Adrenal gland (tissue), 12 donors: Measurements from ENCODE around the gene SNX32. TPM values are rescaled to one million over a fixed set of nuclear protein-coding genes. Genes with fewer than 3 reads are reported as not detected.

ENCODE experiments used
- polyA plus RNA-seq, 3 donors: library from polyadenylated mRNA; stranded (reverse); fragments of 200-250 nt in 2 of 3; fragments of 350-450 nt in 1 of 3; fragmentation: Illumina TruSeq in 1 of 3; extraction: RNeasy Lipid Tissue Mini Kit (QIAGEN cat#74804) in 1 of 3; gene quantifications; one replicate each; pipeline ENCODE4 v1.2.3, GENCODE V29; 2013 to 2014
- total RNA-seq, 9 donors: library from RNA; depleted of rRNA in 4 of 9; stranded (reverse); fragments of >200 nt in 4 of 9; fragments of 120-200 nt in 1 of 9; fragmentation: NEBNext Ultra II Directional in 1 of 9; extraction: Animal tissue kit (Norgen Biotek cat#: 25700) in 1 of 9; gene quantifications; one replicate each; pipeline versions ENCODE4 v1.1.0 to v1.2.4, GENCODE V29; 2013 to 2023
- donor health status: healthy with polysubstance abuse.
- donor health status: Bipolar disorder and iron deficiency.
- donor health status: DM: yes; HTN: yes; CAD: no.
- donor health status: DM: no; HTN: no; CAD: no.
- donor health status: DM: no; HTN: no; CAD: no.
- donor health status: DM: yes; HTN: yes; CAD: no.

The SNX32 gene
- total and polyA plus RNA-seq, 12 donors: 0.11 to 1.2 (median 0.50) TPM; not detected in 3

Other genes starting within 250 kb of the SNX32 start
- 1 to 10 TPM in 1 of 9 donors, under 1 TPM in 4, not detected in 4; 0.06 to 1.5 (median 0.23) TPM for gene KCNK7, start 238.2 kb upstream of the SNX32 start, total RNA-seq
- 10 to 100 TPM in 1 of 3 donors, 1 to 10 TPM in 1, not detected in 1; 2.4 to 12.5 TPM for gene KCNK7, start 238.2 kb upstream of the SNX32 start, polyA plus RNA-seq
- gene MAP3K11, start 219.7 kb upstream of the SNX32 start, total RNA-seq: 10 to 100 TPM; 20.7 to 84.4 (median 55.7) TPM
- 100 to 1,000 TPM in 1 of 3 donors, 10 to 100 TPM in 2; 11.1 to 143 (median 85.2) TPM for gene MAP3K11, start 219.7 kb upstream of the SNX32 start, polyA plus RNA-seq
- gene PCNX3, start 218.2 kb upstream of the SNX32 start, total RNA-seq: 10 to 100 TPM; 11.7 to 45.0 (median 41.2) TPM
- gene PCNX3, start 218.2 kb upstream of the SNX32 start, polyA plus RNA-seq: 10 to 100 TPM in 2 of 3 donors, 1 to 10 TPM in 1; 9.0 to 29.9 (median 19.2) TPM
- 100 to 1,000 TPM in 1 of 9 donors, 10 to 100 TPM in 8; 28.0 to 108 (median 74.1) TPM for gene SIPA1, start 195.9 kb upstream of the SNX32 start, total RNA-seq
- 100 to 1,000 TPM in 2 of 3 donors, 1 to 10 TPM in 1; 8.7 to 377 (median 171) TPM for gene SIPA1, start 195.9 kb upstream of the SNX32 start, polyA plus RNA-seq
- 10 to 100 TPM; 19.3 to 76.2 (median 69.5) TPM for gene RELA, start 171.0 kb upstream of the SNX32 start, total RNA-seq
- gene RELA, start 171.0 kb upstream of the SNX32 start, polyA plus RNA-seq: 10 to 100 TPM; 38.2 to 64.6 (median 46.7) TPM
- 10 to 100 TPM; 55.9 to 89.6 (median 62.8) TPM for gene KAT5, start 121.7 kb upstream of the SNX32 start, total RNA-seq
- gene KAT5, start 121.7 kb upstream of the SNX32 start, polyA plus RNA-seq: 100 to 1,000 TPM in 2 of 3 donors, 10 to 100 TPM in 1; 52.0 to 199 (median 107) TPM
- 100 to 1,000 TPM in 6 of 9 donors, 10 to 100 TPM in 3; 69.7 to 170 (median 112) TPM for gene RNASEH2C, start 113.2 kb upstream of the SNX32 start, total RNA-seq
- gene RNASEH2C, start 113.2 kb upstream of the SNX32 start, polyA plus RNA-seq: 100 to 1,000 TPM in 1 of 3 donors, 10 to 100 TPM in 2; 13.5 to 109 (median 79.5) TPM
- 10 to 100 TPM in 8 of 9 donors, 1 to 10 TPM in 1; 4.8 to 30.8 (median 17.2) TPM for gene AP5B1, start 53.0 kb upstream of the SNX32 start, total RNA-seq
- gene AP5B1, start 53.0 kb upstream of the SNX32 start, polyA plus RNA-seq: 1 to 10 TPM; 1.9 to 8.2 (median 3.4) TPM
- gene OVOL1, start 46.9 kb upstream of the SNX32 start, total RNA-seq: not detected
- under 1 TPM in 1 of 3 donors, not detected in 2; 0.07 TPM for gene OVOL1, start 46.9 kb upstream of the SNX32 start, polyA plus RNA-seq
- 100 to 1,000 TPM; 354 to 765 (median 610) TPM for gene CFL1, start 24.2 kb downstream of the SNX32 start, total RNA-seq
- gene CFL1, start 24.2 kb downstream of the SNX32 start, polyA plus RNA-seq: 100 to 1,000 TPM; 217 to 752 (median 376) TPM
- gene MUS81, start 26.5 kb downstream of the SNX32 start, total RNA-seq: 10 to 100 TPM; 17.5 to 53.7 (median 37.0) TPM
- 100 to 1,000 TPM in 2 of 3 donors, 10 to 100 TPM in 1; 16.1 to 147 (median 103) TPM for gene MUS81, start 26.5 kb downstream of the SNX32 start, polyA plus RNA-seq
- 100 to 1,000 TPM in 2 of 9 donors, 10 to 100 TPM in 7; 30.3 to 111 (median 62.9) TPM for gene EFEMP2, start 38.8 kb downstream of the SNX32 start, total RNA-seq
- 100 to 1,000 TPM in 1 of 3 donors, 10 to 100 TPM in 2; 20.3 to 156 (median 92.9) TPM for gene EFEMP2, start 38.8 kb downstream of the SNX32 start, polyA plus RNA-seq
- gene CTSW, start 45.9 kb downstream of the SNX32 start, total RNA-seq: 1 to 10 TPM in 3 of 9 donors, under 1 TPM in 4, not detected in 2; 0.28 to 3.4 (median 0.84) TPM
- 1 to 10 TPM in 2 of 3 donors, under 1 TPM in 1; 0.88 to 4.8 (median 2.9) TPM for gene CTSW, start 45.9 kb downstream of the SNX32 start, polyA plus RNA-seq
- gene FIBP, start 54.5 kb downstream of the SNX32 start, total RNA-seq: 100 to 1,000 TPM in 2 of 9 donors, 10 to 100 TPM in 7; 57.9 to 183 (median 72.4) TPM
- gene FIBP, start 54.5 kb downstream of the SNX32 start, polyA plus RNA-seq: 10 to 100 TPM; 71.3 to 87.4 (median 72.5) TPM
- 100 to 1,000 TPM in 2 of 9 donors, 10 to 100 TPM in 7; 15.5 to 162 (median 59.1) TPM for gene CCDC85B, start 56.7 kb downstream of the SNX32 start, total RNA-seq
- 100 to 1,000 TPM in 1 of 3 donors, 10 to 100 TPM in 1, under 1 TPM in 1; 0.16 to 124 (median 57.6) TPM for gene CCDC85B, start 56.7 kb downstream of the SNX32 start, polyA plus RNA-seq
- 10 to 100 TPM in 1 of 9 donors, 1 to 10 TPM in 8; 2.7 to 34.4 (median 3.2) TPM for gene FOSL1, start 66.4 kb downstream of the SNX32 start, total RNA-seq
- gene FOSL1, start 66.4 kb downstream of the SNX32 start, polyA plus RNA-seq: 10 to 100 TPM; 12.0 to 32.4 (median 12.7) TPM
- 10 to 100 TPM; 11.5 to 51.9 (median 25.9) TPM for gene C11orf68, start 85.1 kb downstream of the SNX32 start, total RNA-seq
- 10 to 100 TPM; 22.9 to 32.4 (median 32.4) TPM for gene C11orf68, start 85.1 kb downstream of the SNX32 start, polyA plus RNA-seq
- gene DRAP1, start 85.5 kb downstream of the SNX32 start, total RNA-seq: 100 to 1,000 TPM in 3 of 9 donors, 10 to 100 TPM in 6; 75.8 to 111 (median 92.3) TPM
- 100 to 1,000 TPM in 2 of 3 donors, 10 to 100 TPM in 1; 63.7 to 269 (median 267) TPM for gene DRAP1, start 85.5 kb downstream of the SNX32 start, polyA plus RNA-seq
- gene TSGA10IP, start 111.5 kb downstream of the SNX32 start, total RNA-seq: under 1 TPM in 2 of 9 donors, not detected in 7; 0.24 to 0.33 TPM
- gene TSGA10IP, start 111.5 kb downstream of the SNX32 start, polyA plus RNA-seq: under 1 TPM in 2 of 3 donors, not detected in 1; 0.03 to 0.32 TPM
- gene SART1, start 127.8 kb downstream of the SNX32 start, total RNA-seq: 10 to 100 TPM; 16.9 to 47.4 (median 31.2) TPM
- 100 to 1,000 TPM in 2 of 3 donors, 10 to 100 TPM in 1; 31.5 to 351 (median 246) TPM for gene SART1, start 127.8 kb downstream of the SNX32 start, polyA plus RNA-seq
- 10 to 100 TPM; 16.1 to 49.0 (median 30.9) TPM for gene EIF1AD, start 168.2 kb downstream of the SNX32 start, total RNA-seq
- gene EIF1AD, start 168.2 kb downstream of the SNX32 start, polyA plus RNA-seq: 10 to 100 TPM; 15.5 to 35.6 (median 20.4) TPM
- gene BANF1, start 168.5 kb downstream of the SNX32 start, total RNA-seq: 100 to 1,000 TPM in 4 of 9 donors, 10 to 100 TPM in 5; 63.1 to 212 (median 85.6) TPM
- 100 to 1,000 TPM; 268 to 364 (median 270) TPM for gene BANF1, start 168.5 kb downstream of the SNX32 start, polyA plus RNA-seq
- under 1 TPM in 1 of 9 donors, not detected in 8; 0.55 TPM for gene CST6, start 178.0 kb downstream of the SNX32 start, total RNA-seq
- gene CST6, start 178.0 kb downstream of the SNX32 start, polyA plus RNA-seq: under 1 TPM in 1 of 3 donors, not detected in 2; 0.24 TPM
- gene CATSPER1, start 192.5 kb downstream of the SNX32 start, total RNA-seq: under 1 TPM in 4 of 9 donors, not detected in 5; 0.20 to 0.47 (median 0.35) TPM
- gene CATSPER1, start 192.5 kb downstream of the SNX32 start, polyA plus RNA-seq: 1 to 10 TPM in 1 of 3 donors, under 1 TPM in 2; 0.37 to 2.3 (median 0.61) TPM
- under 1 TPM in 4 of 9 donors, not detected in 5; 0.11 to 0.41 (median 0.22) TPM for gene GAL3ST3, start 215.2 kb downstream of the SNX32 start, total RNA-seq
- gene GAL3ST3, start 215.2 kb downstream of the SNX32 start, polyA plus RNA-seq: not detected
- gene SF3B2, start 218.4 kb downstream of the SNX32 start, total RNA-seq: 100 to 1,000 TPM; 125 to 177 (median 143) TPM
- 100 to 1,000 TPM; 101 to 196 (median 127) TPM for gene SF3B2, start 218.4 kb downstream of the SNX32 start, polyA plus RNA-seq
- gene PACS1, start 236.3 kb downstream of the SNX32 start, total RNA-seq: 10 to 100 TPM; 21.1 to 60.5 (median 50.6) TPM
- gene PACS1, start 236.3 kb downstream of the SNX32 start, polyA plus RNA-seq: 10 to 100 TPM; 23.9 to 37.4 (median 29.9) TPM